Neural cell (in vitro differentiated cells): ENCODE results near the gene STX4.

Source experiments
- RAD21 ChIP-seq: fragments of 450-650 bp; conservative IDR thresholded peaks from 2 replicates; pipeline ENCODE4 v1.6.1; 2014; ENCODE audit warnings: antibody characterized with exemption, mild to moderate bottlenecking, moderate library complexity
- REST ChIP-seq: IDR thresholded peaks from 2 replicates; pipeline ENCODE4 v1.6.1; 2012; ENCODE audit warnings: borderline replicate concordance
- TF ChIP-seq, protein P1 (sequence below): fragments of 450-650 bp; IDR thresholded peaks from 2 replicates; pipeline ENCODE4 v1.5.1; 2014; ENCODE audit warnings: antibody characterized with exemption, mild to moderate bottlenecking, moderate library complexity; ENCODE audit not compliant: poor library complexity, severe bottlenecking

DNA sequence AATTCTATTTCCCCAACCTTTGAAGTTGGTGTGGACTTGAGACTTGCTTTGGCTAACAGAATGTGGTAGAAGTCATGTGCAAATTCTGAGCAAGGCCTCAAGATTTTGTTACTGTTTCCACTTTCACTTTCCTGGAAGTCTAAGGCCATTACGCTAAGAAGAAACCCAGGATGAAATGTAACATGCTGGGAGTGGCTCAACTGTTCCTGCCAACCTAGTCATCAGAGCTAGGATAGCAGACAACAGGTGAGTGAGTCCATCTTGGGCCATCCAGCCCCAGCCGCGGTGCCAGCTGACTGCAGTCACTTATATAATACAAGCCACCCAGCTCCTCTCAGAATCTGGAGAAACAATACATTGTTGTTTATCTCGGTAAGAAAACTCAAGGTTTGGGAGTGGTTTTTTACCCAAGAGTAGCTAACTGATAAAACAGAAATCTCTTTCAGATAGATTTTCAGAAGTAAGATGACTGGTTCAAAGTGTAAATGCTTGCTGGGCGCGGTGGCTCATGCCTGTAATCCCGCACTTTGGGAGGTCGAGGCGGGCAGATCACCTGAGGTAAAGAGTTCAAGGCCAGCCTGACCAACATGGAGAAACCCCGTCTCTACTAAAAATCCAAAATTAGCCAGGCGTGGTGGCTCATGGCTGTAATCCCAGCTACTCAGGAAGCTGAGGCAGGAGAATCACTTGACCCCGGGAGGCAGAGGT lies 10.7 kb upstream of the STX4 start:
- TF ChIP-seq REST (no peak), RAD21 (no peak)
- TF ChIP-seq, protein P1, sequence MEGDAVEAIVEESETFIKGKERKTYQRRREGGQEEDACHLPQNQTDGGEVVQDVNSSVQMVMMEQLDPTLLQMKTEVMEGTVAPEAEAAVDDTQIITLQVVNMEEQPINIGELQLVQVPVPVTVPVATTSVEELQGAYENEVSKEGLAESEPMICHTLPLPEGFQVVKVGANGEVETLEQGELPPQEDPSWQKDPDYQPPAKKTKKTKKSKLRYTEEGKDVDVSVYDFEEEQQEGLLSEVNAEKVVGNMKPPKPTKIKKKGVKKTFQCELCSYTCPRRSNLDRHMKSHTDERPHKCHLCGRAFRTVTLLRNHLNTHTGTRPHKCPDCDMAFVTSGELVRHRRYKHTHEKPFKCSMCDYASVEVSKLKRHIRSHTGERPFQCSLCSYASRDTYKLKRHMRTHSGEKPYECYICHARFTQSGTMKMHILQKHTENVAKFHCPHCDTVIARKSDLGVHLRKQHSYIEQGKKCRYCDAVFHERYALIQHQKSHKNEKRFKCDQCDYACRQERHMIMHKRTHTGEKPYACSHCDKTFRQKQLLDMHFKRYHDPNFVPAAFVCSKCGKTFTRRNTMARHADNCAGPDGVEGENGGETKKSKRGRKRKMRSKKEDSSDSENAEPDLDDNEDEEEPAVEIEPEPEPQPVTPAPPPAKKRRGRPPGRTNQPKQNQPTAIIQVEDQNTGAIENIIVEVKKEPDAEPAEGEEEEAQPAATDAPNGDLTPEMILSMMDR, result no peak
